OCI-LY3 (cell line): ENCODE data around the gene XRCC3.
"Not testable (repeated sequence)": the region's sequence is repeated elsewhere in the genome, so short reads cannot be mapped to it uniquely, and the experiment has no call there.

Source experiments
- H2AFZ ChIP-seq: fragments of 200-600, 300-600 bp; shearing (Covaris generic); 2 replicates; pipeline ENCODE4 v1.6.0; 2014; ENCODE audit warnings: antibody characterized with exemption, low read depth, low read length
- H3K27ac ChIP-seq: fragments of 200-600, 300-600 bp; sonication (generic); 2 replicates; pipeline ENCODE4 v1.5.1; 2014; ENCODE audit warnings: mild to moderate bottlenecking, low read length, moderate library complexity, mixed read lengths
- H3K27me3 ChIP-seq: fragments of 200-600, 300-600 bp; sonication (generic); 2 replicates; pipeline ENCODE4 v1.6.1; 2014; ENCODE audit warnings: low read depth, low read length, mixed read lengths
- H3K36me3 ChIP-seq: fragments of 200-600, 300-600 bp; sonication (generic); replicated peaks from 2 replicates; pipeline ENCODE3; 2014; ENCODE audit warnings: low read depth, low read length, mixed read lengths
- H3K4me1 ChIP-seq: fragments of 300-600, 200-600 bp; sonication (generic); 2 replicates; pipeline ENCODE4 v1.6.1; 2014; ENCODE audit warnings: low read length, mixed read lengths
- H3K4me2 ChIP-seq: fragments of 200-600, 300-600 bp; sonication (generic); 2 replicates; pipeline ENCODE4 v1.6.1; 2014; ENCODE audit warnings: low read length, mixed read lengths
- H3K4me3 ChIP-seq: fragments of 300-600, 200-600 bp; sonication (generic); 2 replicates; pipeline ENCODE4 v1.5.1; 2014; ENCODE audit warnings: antibody characterized with exemption, mild to moderate bottlenecking, low read length, moderate library complexity
- H3K79me2 ChIP-seq: fragments of 300-600, 200-600 bp; shearing (Covaris generic); 2 replicates; pipeline ENCODE4 v1.6.1; 2014; ENCODE audit warnings: mild to moderate bottlenecking, low read length, mixed read lengths
- H3K9ac ChIP-seq: fragments of 300-600, 200-600 bp; shearing (Covaris generic); 2 replicates; pipeline ENCODE4 v1.6.0; 2014; ENCODE audit warnings: mild to moderate bottlenecking, low read length, moderate library complexity
- H3K9me3 ChIP-seq: fragments of 200-600, 300-600 bp; shearing (Covaris generic); 2 replicates; pipeline ENCODE4 v1.6.1; 2014; ENCODE audit warnings: low read length, mixed read lengths; ENCODE audit not compliant: insufficient read depth
- H4K20me1 ChIP-seq: fragments of 200-600, 300-600 bp; sonication (generic); 2 replicates; pipeline ENCODE4 v1.6.1; 2016; ENCODE audit warnings: low read length, mixed read lengths; ENCODE audit not compliant: insufficient read depth
- EZH2phosphoT487 ChIP-seq: fragments of 200-600 bp; shearing (Covaris generic); IDR thresholded peaks from 2 replicates; pipeline ENCODE4 v1.6.1; 2018; ENCODE audit warnings: antibody characterized with exemption, mixed run types, low read depth
- TF ChIP-seq, protein P1 (sequence below): fragments of 200-600, 300-600 bp; sonication (generic); IDR thresholded peaks from 2 replicates; pipeline ENCODE4 v1.5.1; 2014; ENCODE audit warnings: antibody characterized with exemption, low read length, low read depth

Gene XRCC3

DNA sequence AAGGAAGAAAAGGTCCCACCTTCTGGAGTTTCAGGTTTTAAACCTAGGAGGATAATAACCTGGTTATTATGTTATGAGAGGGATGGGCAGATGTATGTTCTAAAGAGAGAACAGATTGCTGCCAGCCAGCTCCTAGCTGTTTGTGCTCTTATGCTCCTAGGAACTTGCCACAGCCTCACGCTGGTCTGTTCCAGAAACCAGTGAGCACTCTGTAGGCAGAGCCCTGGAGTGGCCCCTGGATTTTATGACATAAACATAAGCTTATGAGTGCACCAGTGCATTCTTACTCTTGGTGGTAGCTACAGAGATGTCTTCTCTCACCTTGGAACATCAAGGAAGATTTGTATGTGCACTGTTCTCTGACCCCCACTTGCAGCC is 58.5 kb downstream of the XRCC3 start:
- no peaks in the 10 kb centered on the region for H3K27me3 ChIP-seq
- no peak overlapping the region for H2AFZ ChIP-seq
- no peak overlapping the region for H3K4me3 ChIP-seq
- H3K4me2 ChIP-seq, result no peak overlapping the region
- no peak overlapping the region for H3K9ac ChIP-seq
- H4K20me1 ChIP-seq, result peaks cover 15% of the 10 kb centered on the region
- H3K9me3 ChIP-seq, result no peaks in the 10 kb centered on the region
- H3K79me2 ChIP-seq, result peaks cover 22% of the 10 kb centered on the region
- no peaks in the 10 kb centered on the region for H3K4me1 ChIP-seq
- peaks cover 39% of the 10 kb centered on the region for H3K36me3 ChIP-seq
- TF ChIP-seq, protein P1, sequence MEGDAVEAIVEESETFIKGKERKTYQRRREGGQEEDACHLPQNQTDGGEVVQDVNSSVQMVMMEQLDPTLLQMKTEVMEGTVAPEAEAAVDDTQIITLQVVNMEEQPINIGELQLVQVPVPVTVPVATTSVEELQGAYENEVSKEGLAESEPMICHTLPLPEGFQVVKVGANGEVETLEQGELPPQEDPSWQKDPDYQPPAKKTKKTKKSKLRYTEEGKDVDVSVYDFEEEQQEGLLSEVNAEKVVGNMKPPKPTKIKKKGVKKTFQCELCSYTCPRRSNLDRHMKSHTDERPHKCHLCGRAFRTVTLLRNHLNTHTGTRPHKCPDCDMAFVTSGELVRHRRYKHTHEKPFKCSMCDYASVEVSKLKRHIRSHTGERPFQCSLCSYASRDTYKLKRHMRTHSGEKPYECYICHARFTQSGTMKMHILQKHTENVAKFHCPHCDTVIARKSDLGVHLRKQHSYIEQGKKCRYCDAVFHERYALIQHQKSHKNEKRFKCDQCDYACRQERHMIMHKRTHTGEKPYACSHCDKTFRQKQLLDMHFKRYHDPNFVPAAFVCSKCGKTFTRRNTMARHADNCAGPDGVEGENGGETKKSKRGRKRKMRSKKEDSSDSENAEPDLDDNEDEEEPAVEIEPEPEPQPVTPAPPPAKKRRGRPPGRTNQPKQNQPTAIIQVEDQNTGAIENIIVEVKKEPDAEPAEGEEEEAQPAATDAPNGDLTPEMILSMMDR, result no peak
- no peak for TF ChIP-seq EZH2phosphoT487
- no peak overlapping the region for H3K27ac ChIP-seq

DNA sequence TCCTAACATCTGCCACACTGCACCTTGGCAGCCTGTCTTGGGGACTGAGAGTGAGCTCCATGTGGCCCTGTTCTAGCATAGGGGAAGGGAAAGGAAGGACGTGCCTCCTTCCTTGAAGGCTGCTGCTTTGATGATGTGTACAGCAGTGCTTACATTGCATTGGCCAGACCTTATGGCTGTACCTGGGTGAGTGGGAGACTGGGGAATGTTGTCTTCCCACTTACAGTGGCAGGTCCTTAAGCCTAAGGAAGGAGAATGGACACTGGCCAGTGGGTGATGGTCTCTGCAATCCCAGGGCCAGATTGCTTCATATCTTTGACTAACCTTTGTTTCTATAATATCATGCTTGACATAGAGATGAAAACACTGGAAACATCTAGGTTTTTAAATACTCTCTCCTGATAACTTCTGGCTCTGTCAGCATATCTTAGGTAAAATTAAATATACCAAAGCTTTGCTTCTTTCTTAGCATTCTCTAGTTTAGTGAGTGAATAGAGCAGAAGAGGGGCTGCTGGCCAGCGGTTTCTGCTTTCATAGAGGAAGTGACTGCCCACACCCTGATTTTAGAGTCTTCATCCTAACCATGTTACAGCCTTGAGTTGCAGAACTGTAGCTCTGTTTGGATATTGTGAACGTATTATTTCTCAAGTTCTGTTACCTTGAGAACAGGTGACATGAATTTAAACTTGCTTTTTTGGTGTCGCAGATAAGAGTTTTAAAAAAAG is 59.1 kb downstream of the XRCC3 start:
- Histone ChIP-seq H4K20me1 (peaks cover 20% of the 10 kb centered on the region), H3K4me1 (no peaks in the 10 kb centered on the region), H3K9me3 (no peaks in the 10 kb centered on the region), H3K27ac (no peak overlapping the region), H2AFZ (no peak overlapping the region), H3K36me3 (peaks cover 33% of the 10 kb centered on the region), H3K79me2 (peaks cover 28% of the 10 kb centered on the region), H3K4me2 (no peak overlapping the region), H3K9ac (no peak overlapping the region), H3K27me3 (no peaks in the 10 kb centered on the region), H3K4me3 (no peak overlapping the region)
- TF ChIP-seq, protein P1, result no peak

DNA sequence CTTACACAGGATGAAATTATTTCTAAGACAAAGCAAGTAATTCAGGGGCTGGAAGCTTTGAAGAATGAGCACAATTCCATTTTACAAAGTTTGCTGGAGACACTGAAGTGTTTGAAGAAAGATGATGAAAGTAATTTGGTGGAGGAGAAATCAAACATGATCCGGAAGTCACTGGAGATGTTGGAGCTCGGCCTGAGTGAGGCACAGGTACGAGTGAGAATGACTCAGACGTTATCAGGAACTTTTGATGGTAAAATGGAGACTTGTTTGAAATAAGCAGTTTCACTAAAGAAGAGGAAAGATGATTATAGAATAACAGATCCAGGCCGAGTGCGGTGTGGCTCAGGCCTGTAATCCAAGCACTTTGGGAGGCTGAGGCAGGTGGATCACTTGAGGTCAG is 60.6 kb downstream of the XRCC3 start:
- Histone ChIP-seq H3K9me3 (no peaks in the 10 kb centered on the region), H3K4me2 (no peak overlapping the region), H3K36me3 (peaks cover 29% of the 10 kb centered on the region), H3K27ac (no peak overlapping the region), H3K27me3 (no peaks in the 10 kb centered on the region), H3K9ac (no peak overlapping the region), H4K20me1 (peaks cover 26% of the 10 kb centered on the region), H3K79me2 (peaks cover 39% of the 10 kb centered on the region), H2AFZ (no peak overlapping the region), H3K4me1 (no peaks in the 10 kb centered on the region), H3K4me3 (no peak overlapping the region)
- TF ChIP-seq, protein P1, result no peak
- TF ChIP-seq EZH2phosphoT487, result no peak

DNA sequence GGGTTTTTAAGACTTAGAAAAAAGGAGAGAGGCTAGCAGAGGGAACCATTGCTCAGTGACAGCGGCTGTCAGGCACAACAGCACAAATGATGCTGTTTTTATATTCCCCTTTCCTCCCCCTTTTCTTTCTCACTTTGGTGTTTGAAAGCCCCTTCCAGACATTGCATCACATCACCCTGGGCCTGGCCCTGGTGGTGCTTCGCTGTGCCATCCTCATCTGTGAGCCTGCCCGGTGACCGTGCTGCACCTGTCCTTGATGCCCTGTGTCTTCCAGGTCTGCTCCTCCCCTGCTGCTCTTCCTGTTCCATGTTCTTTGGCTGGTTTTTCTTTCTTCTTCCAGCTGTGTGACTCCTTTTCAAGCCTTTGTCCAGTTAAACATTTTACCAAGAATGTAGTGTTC is 61.4 kb downstream of the XRCC3 start:
- Histone ChIP-seq H3K9me3 (no peaks in the 10 kb centered on the region), H2AFZ (no peak overlapping the region), H3K4me1 (no peaks in the 10 kb centered on the region), H4K20me1 (peaks cover 30% of the 10 kb centered on the region), H3K27ac (no peak overlapping the region), H3K4me2 (no peak overlapping the region), H3K4me3 (no peak overlapping the region), H3K27me3 (no peaks in the 10 kb centered on the region), H3K36me3 (peaks cover 25% of the 10 kb centered on the region), H3K79me2 (peaks cover 44% of the 10 kb centered on the region), H3K9ac (no peak overlapping the region)
- TF ChIP-seq, protein P1, result no peak
- TF ChIP-seq EZH2phosphoT487, result no peak

DNA sequence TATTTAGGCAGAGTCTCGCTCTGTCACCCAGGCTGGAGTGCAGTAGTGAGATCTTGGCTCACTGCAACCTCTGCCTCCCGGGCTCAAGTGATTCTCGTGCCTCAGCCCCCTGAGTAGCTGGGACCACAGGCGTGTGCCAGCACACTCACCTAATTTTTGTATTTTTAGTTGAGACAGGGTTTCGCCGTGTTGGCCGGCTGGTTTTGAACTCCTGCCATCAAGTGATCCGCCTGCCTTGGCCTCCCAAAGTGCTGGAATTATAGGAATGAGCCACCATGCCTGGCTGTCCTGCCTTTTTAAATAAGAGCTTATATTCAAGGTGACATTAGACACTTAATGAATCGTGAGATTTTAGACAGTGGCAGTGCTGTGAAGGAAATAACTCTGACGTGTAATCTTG is 61.9 kb downstream of the XRCC3 start:
- H3K27me3 ChIP-seq, H3K4me2 ChIP-seq, H3K4me1 ChIP-seq, H3K27ac ChIP-seq, H3K9ac ChIP-seq, H2AFZ ChIP-seq, H3K4me3 ChIP-seq, H3K9me3 ChIP-seq: not testable (repeated sequence)
- peaks cover 25% of the 10 kb centered on the region for H3K36me3 ChIP-seq
- peaks cover 48% of the 10 kb centered on the region for H3K79me2 ChIP-seq
- H4K20me1 ChIP-seq, result peaks cover 30% of the 10 kb centered on the region
